Measurements from ENCODE around the gene RPL11. TPM values are rescaled to one million over a fixed set of nuclear protein-coding genes. Genes with fewer than 3 reads are reported as not detected.

The RPL11 gene
- total RNA-seq, 2 experiments from 2014 or later, result 1,767 to 1,891 TPM

- intact Hi-C loops (cut with micrococcal nuclease; ENCODE audit: unreplicated experiment), result loop anchor here (5.0 kb wide), 1 partner anchor 352 kb away; the partner anchor contains the start of gene HNRNPR
- peaks cover 40% of the 10 kb centered on the region for H3K4me1 ChIP-seq (ENCODE audit: insufficient read depth, low read length, poor library complexity, severe bottlenecking)
- H3K27ac ChIP-seq (ENCODE audit: low read depth, low read length, poor library complexity, severe bottlenecking), result no peak overlapping the region
- no peak overlapping the region for H2AFZ ChIP-seq (ENCODE audit: low read length)
- H3K9me3 ChIP-seq (ENCODE audit: low read length), result no peaks in the 10 kb centered on the region
- peak overlapping the region; percentile 86 for H3K4me2 ChIP-seq (ENCODE audit: low read length)
- H3K79me2 ChIP-seq (ENCODE audit: insufficient read depth, low read depth, low read length), result peaks cover 82% of the 10 kb centered on the region
- ChIA-PET CTCF (ENCODE audit: unreplicated experiment) (no interaction called here), POLR2A (interaction anchor here (0.7 kb wide), 2 partner anchors 18 to 77 kb away, joined by 3 read pairs; no protein-coding TSS in a partner anchor)
- DNase-seq (ENCODE audit: low spot score), result no peak
- H4K20me1 ChIP-seq (ENCODE audit: insufficient read depth, low read length), result peaks cover 58% of the 10 kb centered on the region
- H3K9me2 ChIP-seq (ENCODE audit: insufficient read depth, low read length), result no peaks in the 10 kb centered on the region
- H3K36me3 ChIP-seq (ENCODE audit: insufficient read depth, low read length), result peaks cover 76% of the 10 kb centered on the region
- TF ChIP-seq CTCF (conservative IDR thresholded peaks at IDR 0.05; ENCODE audit: low read length), result no peak
- peak overlapping the region; percentile 90 for H3K4me3 ChIP-seq (ENCODE audit: low read depth, low read length, poor library complexity, severe bottlenecking)
- no TSS peak for BruUV-seq (replicated peaks)
These were observed 2.8 kb downstream of the RPL11 start for GRCh38 chr1:23694371-23694770.

GRCh38 chr1:23695667-23696066, 4.1 kb downstream of the RPL11 start:
- no TSS peak for BruUV-seq (replicated peaks)

More at GRCh38 chr1:23695667-23696066, 4.1 kb downstream of the RPL11 start:
- H3K4me3 ChIP-seq (ENCODE audit: low read depth, low read length, poor library complexity, severe bottlenecking), result peak overlapping the region; percentile 90
- no peak for TF ChIP-seq CTCF (conservative IDR thresholded peaks at IDR 0.05; ENCODE audit: low read length)
- H3K9me2 ChIP-seq (ENCODE audit: insufficient read depth, low read length), result no peaks in the 10 kb centered on the region
- peak overlapping the region; percentile 86 for H3K4me2 ChIP-seq (ENCODE audit: low read length)
- peaks cover 40% of the 10 kb centered on the region for H3K4me1 ChIP-seq (ENCODE audit: insufficient read depth, low read length, poor library complexity, severe bottlenecking)
- no peak for DNase-seq (ENCODE audit: low spot score)
- CTCF ChIA-PET (ENCODE audit: unreplicated experiment), result no interaction called here
- H2AFZ ChIP-seq (ENCODE audit: low read length), result no peak overlapping the region
- peaks cover 93% of the 10 kb centered on the region for H3K79me2 ChIP-seq (ENCODE audit: insufficient read depth, low read depth, low read length)
- H3K36me3 ChIP-seq (ENCODE audit: insufficient read depth, low read length), result peaks cover 89% of the 10 kb centered on the region
- POLR2A ChIA-PET, result no interaction called here
- no peak overlapping the region for H3K27ac ChIP-seq (ENCODE audit: low read depth, low read length, poor library complexity, severe bottlenecking)
- H3K9me3 ChIP-seq (ENCODE audit: low read length), result no peaks in the 10 kb centered on the region
- peaks cover 65% of the 10 kb centered on the region for H4K20me1 ChIP-seq (ENCODE audit: insufficient read depth, low read length)
- intact Hi-C loops (cut with micrococcal nuclease; ENCODE audit: unreplicated experiment), result no loop called here

All from OCI-LY7 (cell line).